ENCODE data around the gene DEDD.

GRCh38 chr1:161111117-161111516 lies 21.4 kb downstream of the DEDD start:
- no peak for TF ChIP-seq CTCF (IDR thresholded peaks at IDR 0.05)
- TF ChIP-seq POLR2A (IDR thresholded peaks at IDR 0.05): no peak
